NCI-H1694 treated with DMSO at 0.1 percent for 48 hours (cell line): ENCODE measurements around the gene HS6ST2.
A peak's percentile ranks its signal among the peaks of the same experiment; 100 is the strongest.

Experiments used
- DNase-seq: peaks from one replicate; lab custom pipeline; 2025; lab: John Stamatoyannopoulos, UW

Gene HS6ST2

DNA sequence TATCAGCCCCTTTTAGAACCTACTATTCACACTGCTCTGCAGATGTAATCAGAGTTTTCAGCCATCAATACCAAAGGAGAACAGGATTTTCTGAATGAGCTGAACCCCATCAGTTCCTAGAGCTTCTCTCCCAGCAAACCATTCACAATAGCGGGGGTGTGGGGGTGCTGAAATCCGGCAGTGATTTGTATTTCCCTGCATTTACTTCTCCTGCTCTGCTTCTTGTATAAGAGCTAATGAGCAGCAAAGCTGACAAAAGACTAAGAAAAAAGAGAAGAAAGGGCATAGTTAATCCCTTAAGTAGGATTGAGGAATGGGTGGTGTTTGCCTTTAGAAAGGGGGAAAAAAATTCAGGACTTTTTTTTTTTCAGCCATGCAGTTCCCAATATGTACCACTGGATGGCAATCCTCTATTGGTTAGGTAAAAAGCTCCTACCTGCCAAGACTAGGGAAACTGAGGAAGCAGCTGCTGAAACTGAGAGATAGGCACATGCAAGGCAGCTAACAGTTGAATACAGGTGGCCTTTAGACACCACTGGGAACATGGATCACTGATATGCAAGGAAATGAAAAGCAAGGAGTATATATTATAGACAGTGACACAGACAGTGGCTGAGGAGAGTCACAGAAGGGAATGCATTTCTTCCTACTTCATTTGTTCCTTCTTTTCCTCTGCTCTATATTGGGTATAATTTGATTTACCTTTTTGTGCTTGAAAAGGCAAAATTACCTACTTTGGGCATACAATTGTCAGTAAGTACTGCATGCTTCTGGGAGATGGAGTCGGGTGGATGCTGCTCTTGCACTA, 217.9 kb downstream of the HS6ST2 start:
- peak; percentile 3 for DNase-seq

DNA sequence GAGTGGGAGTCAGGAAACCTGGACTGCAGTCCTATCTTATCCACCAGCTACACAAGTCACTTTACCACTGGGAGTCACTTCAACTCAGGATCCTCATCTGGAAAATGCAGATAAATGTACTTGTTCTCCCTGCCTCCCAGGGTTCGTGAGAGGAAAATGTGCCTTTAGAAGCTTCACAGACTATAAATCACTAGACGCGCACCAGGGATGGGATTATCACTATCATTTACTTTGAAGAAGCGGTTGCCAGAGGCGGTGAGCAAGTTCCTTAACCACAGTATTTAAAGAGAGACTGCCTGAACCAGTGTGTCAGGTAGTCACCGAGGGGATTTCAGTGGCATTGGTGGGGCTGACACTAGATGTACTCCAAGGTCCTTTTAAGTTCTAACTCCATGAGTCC, 219.5 kb downstream of the HS6ST2 start:
- no peak for DNase-seq

DNA sequence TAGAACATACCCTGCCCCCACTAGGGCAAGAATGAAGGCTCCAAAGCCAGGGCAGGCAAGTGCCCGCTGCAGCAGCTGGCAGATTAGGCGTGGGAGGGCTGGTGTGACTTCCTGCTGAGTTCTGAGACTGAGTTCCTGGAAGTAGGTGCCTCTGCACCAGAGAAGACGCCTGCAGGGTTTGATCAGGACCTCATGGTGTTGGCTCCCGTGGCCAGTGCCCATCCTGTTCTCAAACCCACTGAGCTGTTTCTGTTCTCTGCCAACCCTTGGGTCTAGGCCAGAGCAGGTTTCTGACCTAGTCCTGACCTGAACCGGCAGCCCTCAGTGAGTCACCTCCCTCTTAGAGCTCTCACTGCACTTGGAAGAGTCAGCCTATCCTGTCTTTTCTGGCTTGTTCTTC, 220.7 kb downstream of the HS6ST2 start:
- no peak for DNase-seq

DNA sequence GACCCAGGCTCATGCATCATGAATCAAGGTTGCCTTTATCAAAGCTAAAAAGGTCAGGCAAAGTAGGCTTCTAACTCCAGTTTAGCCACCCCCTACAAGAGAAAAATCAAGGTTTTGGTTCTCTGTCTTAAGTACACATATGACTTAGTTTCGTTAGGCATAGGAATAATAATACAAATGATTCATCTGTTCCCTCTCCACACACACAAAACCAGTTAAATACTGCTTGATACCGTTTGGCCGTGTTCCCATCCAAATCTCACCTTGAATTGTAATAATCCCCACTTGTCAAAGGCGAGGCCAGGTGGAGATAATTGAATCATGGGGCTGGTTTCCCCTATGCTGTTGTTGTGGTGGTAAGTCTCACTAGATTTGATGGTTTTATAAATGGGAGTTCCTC, 226.2 kb downstream of the HS6ST2 start:
- no peak for DNase-seq

DNA sequence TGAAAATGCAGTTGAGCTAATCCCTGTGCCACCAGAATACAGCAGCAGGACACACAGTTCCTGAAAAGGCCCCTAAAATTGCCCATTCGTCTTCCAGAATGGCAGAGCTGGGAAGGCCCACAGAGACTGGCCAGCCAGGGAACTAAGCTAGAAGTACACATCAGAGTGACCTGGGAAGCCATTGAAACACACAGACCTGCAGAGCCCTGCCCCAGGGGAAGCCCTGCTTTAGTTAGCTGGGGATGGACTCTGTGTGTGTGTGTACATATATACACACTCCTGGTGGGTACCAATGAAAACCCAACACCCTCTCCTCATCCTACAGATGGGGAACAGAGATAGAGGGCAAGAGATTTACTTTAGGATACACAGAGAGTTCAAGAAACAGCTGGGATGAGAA, 227.7 kb downstream of the HS6ST2 start:
- no peak for DNase-seq

DNA sequence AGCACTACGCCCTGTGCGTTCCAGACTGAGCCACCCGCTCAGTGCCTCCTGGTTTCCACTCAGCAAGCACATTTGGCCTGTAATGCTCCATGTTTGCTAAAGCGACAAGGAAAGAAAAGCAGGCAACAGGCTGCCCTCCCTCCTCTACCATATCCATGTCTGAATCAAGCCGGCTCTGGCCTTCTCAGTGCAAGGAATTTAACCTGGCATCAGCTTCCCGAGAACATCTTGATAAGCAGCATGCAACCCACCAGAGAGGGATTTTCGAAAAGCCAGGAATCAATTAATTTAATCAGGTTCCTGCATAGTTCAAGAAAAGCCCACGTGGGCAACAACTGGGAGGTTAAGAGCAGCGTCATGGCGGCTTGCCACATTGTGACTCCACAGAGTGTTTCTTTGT, 228.2 kb downstream of the HS6ST2 start:
- no peak for DNase-seq

DNA sequence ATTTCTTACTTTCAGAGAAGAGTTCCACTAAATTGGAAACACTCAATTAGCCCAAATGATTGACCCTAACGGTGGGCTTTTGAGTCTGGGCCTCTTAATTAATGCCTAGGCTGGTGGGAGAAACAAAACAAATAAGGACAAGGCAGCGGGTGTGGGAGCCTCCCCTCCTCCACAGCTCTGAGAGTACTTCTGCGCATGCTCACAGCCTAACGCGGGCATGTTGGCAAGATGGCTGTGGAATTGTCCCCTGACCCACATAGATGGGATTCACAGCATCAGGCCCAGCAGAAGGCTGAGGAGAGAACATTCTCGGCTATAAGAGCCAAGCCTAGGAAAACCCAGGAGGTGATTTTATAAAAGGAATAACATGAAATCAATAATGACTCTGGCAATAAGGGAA, 230.1 kb downstream of the HS6ST2 start:
- DNase-seq = no peak

DNA sequence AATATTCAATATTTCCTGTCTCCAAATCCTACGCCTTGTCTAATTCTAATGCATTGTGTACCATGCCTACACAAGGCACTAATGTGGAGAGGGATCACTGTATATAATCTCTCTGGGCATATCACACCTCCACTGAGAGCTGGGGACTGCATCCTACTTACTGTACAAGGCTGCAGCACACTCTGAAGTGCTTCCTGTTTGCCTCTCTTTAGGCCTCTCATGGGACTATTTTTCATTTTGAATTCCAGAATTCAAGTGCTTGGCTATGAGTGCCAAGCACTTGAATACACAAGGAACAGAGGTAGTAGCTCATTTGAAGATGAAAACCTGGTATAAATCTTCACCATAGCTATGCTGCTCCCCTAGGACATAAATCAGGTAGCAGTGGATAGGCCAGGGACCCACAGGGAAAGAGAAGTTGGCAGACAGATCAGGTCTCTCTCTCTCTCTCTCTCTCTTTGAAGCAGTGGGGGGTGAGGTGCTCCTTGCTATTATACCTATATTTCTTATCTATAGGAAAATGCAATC, 239.9 kb downstream of the HS6ST2 start:
- no peak for DNase-seq

DNA sequence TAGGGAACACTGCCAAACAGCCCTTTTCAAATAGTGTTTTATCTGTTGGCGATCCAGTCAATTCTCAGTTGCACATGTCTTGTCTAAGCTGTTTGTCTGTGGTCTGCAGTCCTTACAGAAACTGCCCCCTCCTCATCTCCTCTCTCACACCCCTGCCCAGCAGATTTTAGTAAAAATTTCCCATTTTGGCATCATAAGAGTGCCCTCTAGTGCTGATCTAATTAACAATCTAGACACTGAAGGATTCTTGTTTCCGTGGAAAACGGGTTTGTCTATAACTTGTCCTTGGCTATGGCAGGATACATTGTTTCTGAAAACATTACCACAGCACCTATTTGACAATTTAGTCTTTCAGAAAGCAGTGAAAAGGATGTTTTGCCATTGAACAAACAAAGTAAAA, 242.4 kb downstream of the HS6ST2 start:
- peak; percentile 3 for DNase-seq

DNA sequence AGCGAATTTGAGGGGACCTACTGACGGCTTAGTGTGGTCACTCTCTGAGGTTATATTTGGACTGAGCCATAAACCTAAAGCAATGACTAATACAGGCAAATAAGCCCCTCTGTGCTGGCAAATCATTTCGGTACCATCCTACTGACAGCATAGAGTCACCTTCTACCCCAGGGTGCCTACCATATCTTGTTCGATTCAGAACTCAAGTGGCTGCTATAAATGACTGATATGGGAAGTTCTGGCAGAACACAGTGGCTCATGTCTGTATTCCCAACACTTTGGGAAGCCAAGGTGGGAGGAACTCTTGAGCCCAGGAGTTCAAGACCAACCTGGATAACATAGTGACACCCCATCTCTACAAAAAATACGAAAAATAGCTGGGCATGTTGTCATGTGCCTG, 243.5 kb downstream of the HS6ST2 start:
- no peak for DNase-seq

DNA sequence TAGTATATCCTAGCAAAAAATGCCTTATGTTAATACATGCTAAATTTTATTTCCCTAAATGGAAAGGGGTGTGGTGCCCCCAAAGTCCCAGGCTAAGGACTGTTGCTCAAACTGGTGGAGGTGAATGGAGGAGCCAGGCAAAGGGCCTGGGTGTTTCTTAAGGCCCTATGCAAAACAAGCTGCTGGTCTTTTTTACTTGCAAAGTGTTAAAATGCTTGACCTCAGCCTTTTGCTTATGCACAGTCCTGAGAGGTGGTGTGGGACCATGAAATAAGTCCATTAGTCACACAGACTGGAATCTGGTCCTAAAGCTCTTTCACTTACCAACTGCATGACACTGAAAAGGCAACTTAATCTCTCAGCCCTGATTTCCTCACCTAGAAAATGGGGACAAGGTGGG, 246.1 kb downstream of the HS6ST2 start:
- DNase-seq = no peak

DNA sequence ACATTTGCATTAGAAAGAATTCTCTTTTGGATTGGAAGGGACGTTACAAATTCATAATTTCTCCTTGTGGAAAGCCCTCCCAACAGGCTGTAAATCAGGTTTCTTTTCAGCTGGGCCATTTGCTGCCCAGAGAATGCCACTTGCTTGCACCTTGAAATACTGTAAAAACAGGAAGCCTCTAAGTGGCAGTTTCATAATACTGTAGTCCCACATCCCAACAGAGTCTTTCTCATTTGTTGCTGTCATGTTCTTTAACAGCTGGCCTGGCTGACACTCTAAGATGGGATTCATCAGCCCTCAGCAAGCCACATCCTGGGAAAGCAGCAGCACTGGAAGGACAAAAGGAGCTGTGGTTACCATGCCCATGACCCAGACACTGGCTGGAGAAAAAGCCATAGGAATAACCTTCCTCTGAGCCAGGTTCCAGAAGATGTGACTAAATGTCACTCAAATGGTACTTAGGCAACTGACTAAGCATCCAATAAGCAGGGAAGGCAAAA, 247.7 kb downstream of the HS6ST2 start:
- no peak for DNase-seq

DNA sequence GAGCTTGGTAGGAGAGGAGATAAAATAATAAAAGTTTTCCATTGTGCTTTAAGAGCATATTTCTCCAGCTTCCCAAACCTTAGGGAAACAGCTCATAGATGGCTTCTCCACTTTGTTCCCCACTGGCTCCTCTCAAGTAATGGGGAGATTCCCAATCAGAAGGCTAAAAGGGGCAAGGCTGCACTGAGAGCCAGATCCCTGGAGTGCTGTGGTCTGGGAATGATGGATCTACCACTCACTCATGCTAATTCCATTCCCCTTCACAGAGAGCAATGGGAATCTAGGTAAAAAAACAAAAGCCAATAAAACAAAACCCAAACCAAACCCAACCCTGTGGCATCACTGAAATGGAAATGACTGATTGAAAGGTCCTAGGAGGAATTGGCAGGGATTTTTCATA, 249.9 kb downstream of the HS6ST2 start:
- DNase-seq = no peak

DNA sequence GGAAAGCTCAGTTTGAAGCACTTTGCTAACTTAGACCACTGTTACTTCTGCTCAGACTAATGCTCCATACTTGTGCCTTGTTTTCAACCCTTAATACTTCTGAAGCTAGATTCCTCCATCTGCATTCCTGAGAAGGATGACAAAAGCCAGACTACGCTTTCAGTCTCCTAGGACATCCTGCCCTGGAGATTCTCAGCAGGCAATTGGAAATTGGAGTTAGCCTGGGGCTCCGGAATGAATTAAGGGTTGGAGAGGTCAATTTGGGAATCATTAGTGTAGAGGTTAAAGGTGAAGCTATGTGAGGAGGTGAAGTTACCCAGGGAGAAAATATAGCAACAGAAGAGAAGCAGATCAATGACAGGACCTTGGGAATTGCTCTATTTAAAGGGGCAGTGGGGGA, 253.7 kb downstream of the HS6ST2 start:
- no peak for DNase-seq

DNA sequence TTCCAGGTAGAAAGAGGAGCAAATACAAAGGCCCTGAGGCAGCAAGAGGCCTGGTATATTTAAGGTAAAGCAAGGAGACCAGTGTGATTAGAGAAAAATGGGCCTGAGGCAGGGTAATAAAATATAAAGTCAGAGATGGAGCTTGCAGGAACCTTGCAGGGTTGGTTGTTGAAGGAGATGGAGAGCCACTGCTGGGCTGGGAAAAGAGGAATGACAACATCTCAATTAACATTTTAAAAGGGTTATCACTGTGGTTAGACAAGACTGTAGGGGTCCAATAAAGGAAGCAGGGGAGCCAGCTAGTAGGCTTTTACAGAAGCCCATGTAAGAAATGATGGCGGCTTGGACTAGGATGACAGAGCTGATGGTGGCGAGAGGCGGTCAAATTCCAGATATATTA, 264.0 kb downstream of the HS6ST2 start:
- DNase-seq = no peak

DNA sequence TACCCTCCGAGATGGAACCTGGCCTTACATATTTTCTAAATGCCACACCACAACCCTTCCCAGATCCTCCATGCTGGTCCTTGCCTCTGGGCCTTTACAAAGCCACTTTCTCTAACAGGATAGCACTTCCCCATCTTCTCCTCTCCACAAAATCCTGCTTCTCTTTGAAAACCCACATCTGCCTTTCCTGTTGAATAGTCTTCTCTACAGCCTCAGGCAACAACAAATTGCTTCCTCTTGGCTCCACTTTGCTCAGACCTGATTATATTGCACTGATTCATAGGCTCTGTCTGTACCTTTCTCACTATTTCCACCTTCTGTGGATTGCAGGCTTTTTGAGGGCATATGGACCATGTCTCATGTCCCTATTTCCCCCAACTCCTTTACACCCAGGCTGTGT, 265.9 kb downstream of the HS6ST2 start:
- no peak for DNase-seq

DNA sequence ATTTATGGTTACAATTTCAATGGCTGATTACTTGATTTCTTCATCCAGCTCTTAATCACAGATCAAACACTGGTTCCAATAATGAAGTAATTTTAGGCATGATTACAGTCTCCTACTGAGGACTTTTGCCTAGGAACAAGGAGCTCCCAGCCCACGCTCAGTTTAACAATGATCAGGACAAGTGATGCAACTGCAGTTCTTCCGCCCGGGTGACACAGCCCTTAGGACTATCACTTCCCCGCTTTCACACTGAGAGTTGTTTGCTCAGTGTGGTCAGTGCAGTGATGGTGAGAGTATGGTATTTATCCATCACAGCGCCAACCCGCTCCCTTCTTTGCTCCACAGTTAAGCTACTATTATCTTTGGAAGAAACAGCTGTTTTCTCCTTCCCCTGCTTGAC, 266.4 kb downstream of the HS6ST2 start:
- no peak for DNase-seq

DNA sequence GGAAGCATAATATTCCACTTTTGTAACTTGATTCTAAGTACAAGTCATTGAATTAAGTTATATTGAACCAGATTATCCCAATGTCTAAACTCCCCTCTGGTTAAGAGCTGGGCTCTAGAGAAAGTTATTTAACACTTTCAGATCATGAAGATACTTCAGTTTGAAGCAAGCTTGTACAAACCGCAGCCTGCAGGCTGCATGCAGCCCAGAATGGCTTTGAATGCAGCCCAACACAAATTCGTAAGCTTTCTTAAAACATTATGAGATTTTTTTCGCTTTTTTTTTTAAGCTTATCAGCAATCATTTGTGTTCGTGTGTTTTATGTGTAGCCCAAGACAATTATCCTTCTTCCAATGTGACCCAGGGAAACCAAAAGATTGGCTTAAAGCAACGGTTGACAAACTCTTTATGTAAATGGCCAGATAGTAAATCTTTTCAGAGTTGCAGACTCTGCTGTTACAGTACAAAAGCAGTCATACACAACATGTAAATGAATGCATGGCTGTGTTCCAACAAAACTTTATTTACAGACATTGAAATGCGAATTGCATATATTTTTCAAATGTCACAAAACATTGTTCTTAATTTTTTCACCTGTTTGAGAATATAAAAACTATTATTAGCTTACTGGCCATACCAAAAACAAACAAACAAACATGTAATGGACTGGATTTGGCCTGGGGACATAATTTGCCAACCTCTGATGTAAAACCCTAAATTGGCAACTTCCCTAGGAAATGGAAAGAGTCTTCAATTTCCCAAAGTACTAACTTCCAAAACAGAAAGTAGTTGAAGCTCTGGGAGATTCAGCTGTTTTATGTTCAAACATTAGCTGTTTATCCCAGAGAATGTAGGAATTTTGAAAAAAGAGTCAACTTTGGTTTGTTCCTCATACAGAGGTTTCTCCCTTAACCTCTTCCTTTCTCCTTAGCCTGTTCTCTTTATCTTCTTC, 268.5 kb downstream of the HS6ST2 start:
- no peak for DNase-seq

DNA sequence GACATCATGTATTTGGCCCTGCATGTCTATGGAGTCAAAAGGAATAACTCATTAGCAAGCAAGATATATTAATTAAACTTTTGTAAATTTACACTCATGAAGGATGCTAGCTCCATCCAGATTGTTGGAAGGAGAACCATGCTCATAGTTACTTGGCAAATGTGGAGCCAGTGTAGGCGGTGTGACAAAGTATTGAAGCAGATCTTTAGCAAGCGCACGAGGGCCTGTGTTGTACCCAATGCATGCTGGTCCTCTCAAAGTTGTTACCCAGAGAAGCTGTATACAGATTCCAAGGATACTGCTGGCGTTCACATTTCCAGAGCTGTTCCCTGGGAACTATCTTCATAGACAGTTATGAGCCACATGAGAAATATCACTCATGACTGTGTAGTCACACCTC, 273.2 kb downstream of the HS6ST2 start:
- no peak for DNase-seq

DNA sequence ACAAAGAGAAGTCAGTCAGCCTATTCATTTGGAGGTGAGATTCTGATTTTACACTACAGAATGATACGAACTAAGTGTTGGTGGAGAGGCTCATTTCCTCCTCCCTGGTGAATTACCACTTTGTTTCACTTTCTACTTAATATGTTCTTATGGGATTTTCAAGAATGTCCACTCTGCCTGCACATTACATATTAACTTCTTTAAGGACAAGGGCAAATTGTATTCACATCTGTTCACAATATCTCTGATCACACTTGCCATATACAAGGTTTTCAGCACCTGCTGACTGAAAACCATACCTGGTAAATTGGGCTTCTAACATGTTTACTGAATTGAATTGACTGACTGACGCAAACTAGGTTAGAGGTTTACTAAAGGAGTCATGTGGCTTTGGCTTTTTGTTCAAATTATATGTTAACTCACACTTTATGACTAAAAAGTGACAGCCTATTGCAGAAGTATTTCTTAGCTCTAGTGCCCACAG, 281.2 kb downstream of the HS6ST2 start:
- no peak for DNase-seq

DNA sequence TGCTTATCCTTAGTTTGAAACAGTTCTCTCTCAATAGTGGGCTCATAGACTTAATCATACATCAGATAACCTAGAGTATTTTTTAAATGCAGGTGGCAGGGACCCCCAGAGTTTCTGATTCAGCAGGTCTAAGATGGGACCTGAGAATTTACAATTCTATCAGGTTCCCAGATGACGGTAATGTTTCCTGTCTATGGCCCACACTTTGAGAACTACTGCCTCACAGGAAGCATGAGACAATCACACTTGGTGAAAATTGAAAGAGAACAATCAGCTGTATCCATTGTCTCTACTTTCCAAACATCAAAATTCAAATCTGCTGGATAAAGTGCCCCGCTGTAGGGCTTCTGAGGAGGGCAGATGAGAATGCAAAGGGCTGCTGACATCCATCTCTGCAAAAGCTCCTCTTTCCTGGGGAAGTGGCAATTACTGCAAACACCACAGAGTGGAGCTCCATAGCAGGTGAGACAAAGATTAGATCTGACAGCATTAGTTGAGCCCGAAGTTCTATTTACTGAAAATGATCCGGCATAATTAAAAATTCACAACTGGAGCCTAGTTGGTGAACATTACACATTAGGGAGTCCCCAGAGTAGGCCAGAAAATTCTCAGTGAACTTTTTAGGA, 281.8 kb downstream of the HS6ST2 start:
- no peak for DNase-seq

DNA sequence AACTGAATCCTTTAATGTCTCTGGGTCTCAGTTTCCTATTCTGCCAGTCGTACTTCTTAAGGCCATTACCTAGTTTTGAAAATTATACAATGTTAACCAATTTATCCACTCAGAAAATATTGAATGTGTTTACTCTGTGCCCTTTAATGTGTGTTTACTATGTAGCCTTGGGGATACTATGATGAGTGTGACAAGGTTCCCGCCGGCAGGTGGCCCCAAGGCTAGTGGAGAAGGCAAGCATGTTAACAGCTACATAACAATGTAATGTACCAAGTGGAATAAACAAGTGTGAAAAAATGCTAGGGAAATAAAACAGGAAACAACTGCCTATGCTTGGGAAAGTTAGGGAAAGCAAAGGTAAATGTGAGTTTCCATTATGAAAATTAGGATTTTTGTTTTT, 282.3 kb downstream of the HS6ST2 start:
- no peak for DNase-seq
